NCI-H748 (cell line): ENCODE results near the gene ABCD1.

Experiments
- DNase-seq: peaks from one replicate; lab custom pipeline; 2025; ENCODE audit not compliant: unreplicated experiment; lab: John Stamatoyannopoulos, UW

Gene ABCD1

DNA sequence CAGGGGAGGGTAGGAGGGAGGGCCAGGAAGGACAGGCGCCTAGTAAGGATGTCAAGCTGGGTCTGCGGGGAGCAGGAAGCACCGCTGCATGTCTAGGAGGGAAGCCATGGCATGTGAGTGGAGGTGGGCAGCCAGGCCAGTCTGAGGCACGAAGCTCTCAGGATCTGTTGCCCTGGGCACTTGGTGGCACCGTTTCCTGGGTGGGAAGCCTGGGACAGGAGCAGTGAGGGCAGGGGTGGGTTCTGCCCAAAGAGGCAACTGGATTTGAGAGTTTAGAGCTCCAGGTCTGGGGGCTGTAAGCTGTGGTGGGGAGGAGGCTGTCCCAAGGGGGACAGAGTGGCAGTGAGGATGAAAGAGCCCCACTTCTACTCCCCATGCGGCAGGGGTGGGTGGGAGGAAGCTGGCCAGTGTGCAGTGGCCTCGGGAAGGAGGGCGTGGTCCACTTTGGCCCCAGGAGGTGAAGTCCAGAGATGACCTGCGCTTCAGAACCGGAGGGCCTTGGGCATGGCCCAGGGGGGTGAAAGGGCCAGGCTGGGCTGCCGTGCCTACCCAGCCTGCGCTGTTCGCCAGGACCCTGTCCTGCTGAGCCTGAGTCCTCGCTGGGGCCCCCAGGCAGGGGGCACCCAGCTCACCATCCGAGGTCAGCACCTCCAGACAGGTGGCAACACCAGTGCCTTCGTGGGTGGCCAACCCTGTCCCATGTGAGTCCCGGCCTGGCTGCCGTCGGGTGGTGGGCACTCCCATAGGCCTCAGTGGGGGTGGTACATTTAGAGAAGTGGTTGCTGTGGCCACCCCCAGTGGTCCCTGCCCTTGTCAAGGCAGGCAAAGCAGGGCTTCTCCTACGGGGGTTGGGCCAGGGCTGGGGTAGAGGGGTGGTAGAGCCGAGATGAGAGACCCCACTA is 47.9 kb downstream of the ABCD1 start:
- DNase-seq = no peak

DNA sequence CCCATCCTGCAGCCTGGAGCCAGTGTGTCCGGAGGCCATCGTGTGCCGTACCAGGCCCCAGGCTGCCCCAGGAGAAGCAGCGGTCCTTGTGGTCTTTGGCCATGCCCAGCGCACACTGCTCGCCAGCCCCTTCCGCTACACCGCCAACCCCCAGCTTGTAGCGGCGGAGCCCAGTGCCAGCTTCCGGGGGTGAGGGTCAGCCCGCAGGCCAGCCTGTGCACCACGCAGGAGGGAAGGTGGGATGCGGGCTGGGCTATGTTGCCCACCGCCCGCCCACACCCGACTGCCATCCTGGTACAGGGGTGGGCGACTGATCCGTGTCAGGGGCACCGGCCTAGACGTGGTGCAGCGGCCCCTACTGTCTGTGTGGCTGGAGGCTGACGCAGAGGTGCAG is 48.6 kb downstream of the ABCD1 start:
- no peak for DNase-seq

DNA sequence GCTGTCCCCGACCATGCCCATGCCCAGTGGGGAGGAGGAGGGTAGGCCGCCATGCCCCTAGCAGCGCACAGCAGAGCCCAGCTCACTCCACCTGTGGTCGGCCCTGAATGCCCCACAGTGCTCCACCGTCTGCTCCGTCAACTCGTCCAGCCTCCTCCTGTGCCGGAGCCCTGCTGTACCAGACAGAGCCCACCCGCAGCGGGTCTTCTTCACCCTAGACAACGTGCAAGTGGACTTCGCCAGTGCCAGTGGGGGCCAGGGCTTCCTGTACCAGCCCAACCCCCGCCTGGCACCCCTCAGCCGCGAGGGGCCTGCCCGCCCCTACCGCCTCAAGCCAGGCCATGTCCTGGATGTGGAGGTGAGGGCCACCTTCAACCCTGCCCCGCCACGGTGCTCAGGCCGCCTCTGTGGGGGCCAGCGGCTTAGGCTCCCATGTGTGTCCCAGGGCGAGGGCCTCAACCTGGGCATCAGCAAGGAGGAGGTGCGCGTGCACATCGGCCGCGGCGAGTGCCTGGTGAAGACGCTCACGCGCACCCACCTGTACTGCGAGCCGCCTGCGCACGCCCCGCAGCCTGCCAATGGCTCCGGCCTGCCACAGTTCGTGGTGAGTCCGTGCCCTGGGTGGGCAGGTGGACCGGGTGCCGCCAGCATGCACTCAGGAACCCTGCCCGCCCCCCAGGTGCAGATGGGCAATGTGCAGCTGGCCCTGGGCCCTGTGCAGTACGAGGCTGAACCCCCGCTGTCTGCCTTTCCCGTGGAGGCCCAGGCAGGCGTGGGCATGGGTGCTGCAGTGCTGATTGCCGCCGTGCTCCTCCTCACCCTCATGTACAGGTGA is 49.3 kb downstream of the ABCD1 start:
- DNase-seq = no peak

DNA sequence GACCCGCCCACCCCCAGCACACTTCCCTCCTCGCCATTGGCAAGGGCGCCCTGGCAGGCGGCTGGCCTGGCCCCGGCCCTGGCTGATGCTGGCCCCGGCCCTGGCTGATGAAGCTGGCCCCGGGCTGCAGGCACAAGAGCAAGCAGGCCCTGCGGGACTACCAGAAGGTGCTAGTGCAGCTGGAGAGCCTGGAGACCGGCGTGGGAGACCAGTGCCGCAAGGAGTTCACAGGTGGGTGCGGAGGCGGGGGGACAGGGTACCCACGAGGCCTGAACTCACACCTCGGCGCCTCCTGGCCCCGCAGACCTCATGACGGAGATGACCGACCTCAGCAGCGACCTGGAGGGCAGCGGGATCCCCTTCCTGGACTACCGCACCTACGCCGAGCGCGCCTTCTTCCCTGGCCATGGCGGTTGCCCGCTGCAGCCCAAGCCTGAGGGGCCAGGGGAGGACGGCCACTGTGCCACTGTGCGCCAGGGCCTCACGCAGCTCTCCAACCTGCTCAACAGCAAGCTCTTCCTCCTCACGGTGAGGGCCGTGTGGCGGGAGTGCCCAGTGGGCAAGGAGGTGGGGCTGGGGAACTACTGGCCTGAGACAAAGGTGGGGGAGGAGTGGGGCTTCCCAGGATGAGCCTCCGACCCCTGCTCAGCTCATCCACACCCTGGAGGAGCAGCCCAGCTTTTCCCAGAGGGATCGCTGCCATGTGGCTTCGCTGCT is 50.1 kb downstream of the ABCD1 start:
- no peak for DNase-seq

DNA sequence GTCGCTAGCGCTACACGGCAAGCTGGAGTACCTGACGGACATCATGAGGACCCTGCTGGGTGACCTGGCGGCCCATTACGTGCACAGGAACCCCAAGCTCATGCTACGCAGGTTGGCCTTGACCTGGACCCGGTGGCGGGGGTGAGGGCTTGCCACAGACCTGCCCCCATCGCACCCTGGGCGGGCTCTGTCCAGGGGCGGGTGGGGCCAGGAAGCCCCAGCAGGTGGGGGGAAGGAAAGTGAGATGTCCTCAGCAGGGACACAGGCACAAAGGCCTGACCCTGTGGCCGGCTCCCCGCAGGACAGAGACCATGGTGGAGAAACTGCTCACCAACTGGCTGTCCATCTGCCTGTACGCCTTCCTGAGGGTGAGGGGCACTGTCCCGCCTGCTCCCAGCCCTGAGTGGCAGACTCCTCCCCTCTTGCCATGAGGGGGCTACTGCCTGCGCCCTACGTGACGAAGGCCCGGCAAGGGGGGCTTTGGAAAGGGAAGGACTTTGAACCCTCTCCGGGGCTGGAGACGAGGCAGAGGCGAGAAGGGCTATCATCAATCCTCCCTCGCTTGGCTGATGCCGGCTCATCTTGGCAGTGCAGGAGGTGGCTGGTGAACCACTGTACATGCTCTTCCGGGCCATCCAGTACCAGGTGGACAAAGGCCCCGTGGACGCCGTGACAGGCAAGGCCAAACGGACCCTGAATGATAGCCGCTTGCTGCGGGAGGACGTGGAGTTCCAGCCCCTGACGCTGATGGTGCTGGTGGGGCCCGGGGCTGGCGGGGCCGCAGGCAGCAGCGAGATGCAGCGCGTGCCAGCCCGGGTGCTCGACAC is 50.9 kb downstream of the ABCD1 start:
- no peak for DNase-seq

DNA sequence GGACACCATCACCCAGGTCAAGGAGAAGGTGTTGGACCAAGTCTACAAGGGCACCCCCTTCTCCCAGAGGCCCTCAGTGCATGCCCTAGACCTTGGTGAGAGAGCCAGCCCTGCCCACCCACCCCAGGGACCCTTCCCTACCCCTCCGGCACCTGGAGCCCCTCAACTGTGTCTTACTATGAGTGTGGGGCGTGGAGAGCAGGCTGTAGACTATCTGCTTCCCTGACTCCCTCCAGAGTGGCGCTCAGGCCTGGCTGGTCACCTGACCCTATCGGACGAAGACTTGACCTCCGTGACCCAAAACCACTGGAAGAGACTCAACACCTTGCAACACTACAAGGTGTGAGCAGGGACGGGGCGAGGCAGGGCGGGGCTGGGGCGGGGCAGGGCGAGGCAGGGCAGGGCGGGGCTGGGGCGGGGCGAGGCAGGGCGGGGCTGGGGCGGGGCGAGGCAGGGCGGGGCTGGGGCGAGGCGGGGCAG is 51.5 kb downstream of the ABCD1 start:
- DNase-seq = no peak

DNA sequence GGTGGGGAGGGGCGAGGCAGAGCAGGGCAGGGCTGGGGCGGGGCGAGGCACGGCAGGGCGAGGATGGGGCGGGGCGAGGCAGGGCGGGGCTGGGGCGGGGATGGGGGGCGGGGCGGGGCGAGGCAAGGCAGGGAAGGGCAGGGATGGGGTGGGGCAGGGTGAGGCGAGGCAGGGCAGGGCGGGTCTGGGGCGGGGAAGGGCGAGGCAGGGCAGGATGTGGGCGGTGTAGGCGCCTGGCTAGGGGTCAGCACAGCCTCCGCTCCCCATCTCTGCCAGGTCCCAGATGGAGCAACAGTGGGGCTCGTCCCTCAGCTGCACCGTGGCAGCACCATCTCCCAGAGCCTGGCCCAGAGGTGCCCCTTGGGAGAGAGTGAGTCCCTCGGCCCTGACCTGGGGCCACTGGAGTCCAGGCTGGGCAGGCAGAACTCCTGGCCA is 52.0 kb downstream of the ABCD1 start:
- peak; percentile 8 for DNase-seq

DNA sequence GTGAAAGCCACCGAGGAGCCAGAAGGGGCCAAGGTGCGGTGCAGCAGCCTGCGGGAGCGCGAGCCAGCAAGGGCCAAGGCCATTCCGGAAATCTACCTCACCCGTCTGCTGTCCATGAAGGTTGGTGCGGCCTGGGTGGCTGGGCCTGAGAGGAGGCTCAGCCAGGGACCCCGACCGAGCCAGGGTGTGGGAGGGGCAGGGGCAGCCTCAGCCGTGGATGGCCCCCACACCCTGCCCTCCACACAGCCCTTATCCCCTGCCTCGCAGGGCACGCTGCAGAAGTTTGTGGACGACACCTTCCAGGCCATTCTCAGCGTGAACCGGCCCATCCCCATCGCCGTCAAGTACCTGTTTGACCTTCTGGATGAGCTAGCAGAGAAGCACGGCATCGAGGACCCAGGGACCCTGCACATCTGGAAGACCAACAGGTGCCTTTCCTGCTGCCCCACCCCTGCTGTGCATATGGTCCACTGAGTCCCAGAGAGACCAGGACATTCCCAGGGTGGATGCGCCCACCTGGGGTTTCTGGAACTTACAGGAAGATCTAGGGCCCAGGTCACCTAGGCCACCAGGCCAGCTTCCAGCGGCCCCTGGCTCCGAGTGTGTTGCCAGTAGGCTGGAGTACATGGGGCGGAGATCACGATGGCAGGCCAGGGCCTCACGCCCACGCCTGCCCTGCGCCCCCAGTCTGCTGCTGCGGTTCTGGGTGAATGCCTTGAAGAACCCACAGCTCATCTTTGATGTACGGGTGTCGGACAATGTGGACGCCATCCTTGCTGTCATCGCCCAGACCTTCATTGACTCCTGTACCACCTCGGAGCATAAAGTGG is 52.8 kb downstream of the ABCD1 start:
- DNase-seq = no peak

DNA sequence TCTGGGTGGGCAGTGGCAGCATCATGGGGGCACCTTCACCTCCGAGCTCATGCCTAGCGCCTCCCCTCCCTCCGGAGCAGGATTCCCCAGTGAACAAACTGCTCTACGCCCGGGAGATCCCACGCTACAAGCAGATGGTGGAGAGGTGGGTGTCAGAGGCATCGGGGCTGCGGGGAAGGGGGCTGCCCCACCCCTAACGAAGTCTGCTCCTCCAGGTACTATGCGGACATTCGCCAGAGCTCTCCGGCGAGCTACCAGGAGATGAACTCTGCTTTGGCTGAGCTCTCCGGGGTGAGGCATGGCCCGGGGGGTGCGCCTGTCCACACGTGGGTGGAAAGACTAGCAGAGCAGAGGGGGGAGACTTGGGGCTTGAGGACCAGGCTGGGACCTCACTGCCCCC is 53.5 kb downstream of the ABCD1 start:
- DNase-seq = no peak

DNA sequence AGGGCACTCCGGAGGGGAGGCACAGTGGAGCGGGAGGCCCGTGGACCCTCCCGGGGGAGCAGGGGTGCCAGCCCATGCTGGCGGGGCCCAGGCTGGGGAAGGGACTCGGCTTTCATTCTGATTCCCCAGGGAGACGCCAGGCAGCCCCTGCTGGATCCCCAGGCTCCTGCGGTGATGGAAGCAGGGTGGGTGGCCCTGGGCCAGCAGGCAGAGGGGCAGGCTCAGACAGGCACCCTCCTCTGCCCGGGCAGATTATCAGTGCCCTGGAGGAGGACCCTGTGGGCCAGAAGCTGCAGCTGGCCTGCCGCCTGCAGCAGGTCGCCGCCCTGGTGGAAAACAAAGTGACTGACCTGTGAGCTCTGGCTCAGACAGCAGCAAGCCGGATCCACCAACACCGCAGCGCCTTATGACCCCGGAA is 54.0 kb downstream of the ABCD1 start:
- no peak for DNase-seq

DNA sequence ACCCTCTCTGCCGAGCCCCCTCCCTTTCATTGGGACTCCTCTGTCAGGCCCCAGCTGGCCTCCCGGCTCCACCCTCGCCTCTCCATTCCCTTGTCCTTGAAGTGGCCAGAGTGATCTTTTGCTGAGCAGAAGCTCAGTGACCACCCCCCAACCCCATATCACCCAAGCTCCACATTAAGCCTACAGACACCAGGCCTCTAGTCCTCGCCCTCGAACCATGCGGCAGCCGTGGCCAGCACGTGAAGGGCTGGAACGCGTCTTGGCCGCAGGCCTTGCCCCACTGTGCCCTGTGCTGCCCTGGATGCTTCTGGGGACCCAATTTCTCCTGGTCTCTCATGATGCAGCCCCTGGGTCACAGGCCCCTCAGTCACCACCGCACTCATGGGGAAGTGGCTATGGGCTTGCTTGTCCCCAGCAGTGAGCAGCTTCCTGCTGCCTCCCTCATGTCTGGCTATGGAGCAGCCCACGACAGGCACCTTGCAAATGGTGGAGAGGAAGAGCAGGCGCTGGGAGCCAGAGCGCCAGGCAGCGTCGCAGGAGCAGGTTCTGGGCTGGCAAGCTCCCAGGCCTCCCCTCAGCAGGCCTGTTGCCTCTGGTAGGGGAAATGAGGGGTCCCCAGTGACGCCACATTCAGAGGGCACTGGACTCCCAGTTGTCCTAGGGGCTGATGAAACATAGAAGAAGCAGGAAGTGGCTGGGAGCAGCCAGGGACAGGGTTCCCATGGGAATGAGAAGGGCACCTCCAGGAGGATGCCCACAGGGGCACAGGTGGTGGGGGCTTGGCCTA is 55.4 kb downstream of the ABCD1 start:
- no peak for DNase-seq

DNA sequence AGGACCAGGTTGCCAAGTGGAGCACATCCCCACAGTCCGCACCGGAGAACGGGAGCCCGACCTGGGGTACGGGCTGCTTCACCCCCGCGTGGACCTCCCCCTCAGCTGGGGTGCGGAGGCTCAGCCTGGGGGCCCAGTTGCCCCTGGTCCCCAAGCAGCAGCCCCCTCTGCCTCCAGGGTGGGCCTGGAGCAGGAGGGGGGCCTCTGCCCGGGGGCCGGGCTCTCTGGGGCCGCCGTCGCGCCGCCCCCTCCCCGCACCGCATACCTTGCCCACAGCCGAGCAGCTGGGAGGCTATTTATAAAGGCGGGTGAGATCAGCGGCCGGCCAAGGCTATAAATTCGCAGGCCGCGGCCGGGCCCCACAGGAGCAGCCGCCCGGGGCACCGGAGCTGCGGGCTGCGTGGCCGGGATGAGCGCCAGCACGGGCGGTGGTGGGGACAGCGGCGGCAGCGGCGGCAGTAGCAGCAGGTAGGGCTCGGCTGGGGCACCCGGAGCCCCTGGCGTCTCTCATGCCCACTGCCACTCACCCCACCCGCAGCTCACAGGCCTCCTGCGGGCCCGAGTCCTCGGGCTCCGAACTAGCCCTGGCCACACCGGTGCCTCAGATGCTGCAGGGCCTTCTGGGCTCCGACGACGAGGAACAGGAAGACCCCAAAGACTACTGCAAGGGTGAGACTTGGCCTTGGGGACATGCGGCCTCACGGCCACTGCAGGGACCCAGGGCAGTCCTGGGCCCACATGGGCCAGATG is 56.2 kb downstream of the ABCD1 start, which contains the start of gene SRPK3:
Gene SRPK3 (plus strand): TSS at position 364 of the 750 bp plus-strand sequence. CDS start 46 bp downstream, at position 410.
- DNase-seq = no peak

DNA sequence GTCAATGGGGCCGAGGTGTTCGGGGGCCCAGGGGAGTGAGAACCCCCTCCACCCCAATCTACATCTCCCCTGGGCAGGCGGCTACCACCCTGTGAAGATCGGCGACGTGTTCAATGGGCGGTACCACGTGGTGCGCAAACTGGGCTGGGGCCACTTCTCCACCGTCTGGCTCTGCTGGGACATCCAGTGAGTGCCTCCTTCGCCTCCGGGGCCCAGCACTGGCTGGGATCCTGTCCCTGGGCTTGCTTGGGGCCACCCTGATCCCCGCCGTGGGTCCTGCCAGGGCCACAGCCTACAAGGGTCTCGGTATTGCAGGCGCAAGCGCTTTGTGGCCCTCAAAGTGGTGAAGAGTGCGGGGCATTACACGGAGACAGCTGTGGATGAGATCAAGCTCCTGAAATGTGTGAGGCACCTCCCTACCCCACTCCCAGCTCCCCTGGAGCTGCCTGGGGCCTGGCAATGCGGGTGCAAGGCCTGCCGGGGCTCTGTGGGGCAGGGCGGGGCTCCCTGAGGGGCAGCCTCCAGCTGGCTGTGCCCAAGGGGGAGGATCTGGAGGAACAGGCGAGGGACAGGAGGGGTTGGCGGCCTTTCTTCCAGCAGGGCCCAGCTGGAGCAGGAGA is 56.9 kb downstream of the ABCD1 start:
- DNase-seq = no peak

DNA sequence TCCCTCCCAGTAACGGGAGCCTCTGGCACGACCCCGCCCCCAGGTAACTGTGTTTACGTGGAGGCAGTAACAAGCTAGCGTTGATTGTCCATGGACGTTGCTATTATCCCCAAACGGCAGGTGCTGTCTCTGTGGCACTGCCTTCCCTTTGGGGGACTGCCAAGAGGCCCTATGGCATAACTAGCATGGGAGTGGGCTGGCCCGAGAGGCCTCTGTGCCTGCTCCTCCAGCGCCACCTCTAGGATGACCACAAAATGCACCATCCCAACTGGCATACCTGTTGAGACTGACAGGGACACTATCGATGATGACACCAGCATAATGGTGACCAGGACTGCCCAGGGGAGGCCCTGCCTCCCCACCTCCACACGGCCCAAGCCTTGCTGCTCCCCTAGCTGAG is 57.7 kb downstream of the ABCD1 start:
- DNase-seq = peak; percentile 92

DNA sequence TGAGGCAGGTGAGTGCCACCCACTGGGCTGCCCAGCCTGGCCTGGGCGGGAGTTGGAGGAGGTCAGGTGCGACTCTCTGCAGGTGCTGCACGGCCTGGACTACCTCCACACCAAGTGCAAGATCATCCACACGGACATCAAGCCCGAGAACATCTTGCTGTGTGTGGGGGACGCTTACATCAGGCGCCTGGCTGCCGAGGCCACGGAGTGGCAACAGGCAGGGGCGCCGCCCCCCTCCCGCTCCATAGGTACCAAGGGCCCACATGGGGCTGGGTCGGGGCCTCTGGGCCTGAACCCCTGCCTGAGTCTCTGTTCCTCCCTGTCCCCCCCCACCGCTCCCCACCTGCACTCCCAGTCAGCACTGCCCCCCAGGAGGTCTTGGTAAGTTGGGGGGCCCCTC is 58.2 kb downstream of the ABCD1 start:
- no peak for DNase-seq

DNA sequence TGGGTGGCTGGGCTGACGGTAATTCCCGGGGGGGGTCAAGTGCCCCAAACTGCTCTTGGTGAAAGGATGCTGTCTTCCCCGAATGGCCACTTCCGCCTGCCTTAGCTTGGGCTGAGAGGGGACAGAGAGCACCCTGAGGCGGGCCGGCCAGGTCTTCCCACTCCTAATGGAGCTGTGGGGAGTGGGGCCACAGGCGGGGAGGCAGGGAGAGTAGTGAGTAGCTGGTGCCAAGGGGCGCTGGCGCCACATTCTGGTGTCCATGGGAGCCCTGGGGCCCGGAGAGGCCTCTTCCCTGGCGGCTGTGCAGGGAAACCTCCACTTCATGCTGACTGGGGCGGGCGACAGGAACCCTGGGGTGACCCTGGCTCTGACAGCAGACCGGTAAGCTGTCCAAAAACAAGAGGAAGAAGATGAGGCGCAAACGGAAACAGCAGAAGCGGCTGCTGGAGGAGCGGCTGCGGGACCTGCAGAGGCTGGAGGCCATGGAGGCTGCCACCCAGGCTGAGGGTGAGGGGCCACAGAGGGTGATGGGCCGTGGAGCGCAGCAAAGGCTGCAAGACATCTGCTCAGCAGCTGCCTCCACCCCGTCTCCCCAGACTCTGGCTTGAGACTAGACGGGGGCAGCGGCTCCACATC is 58.8 kb downstream of the ABCD1 start:
- no peak for DNase-seq
